ENCODE measurements around the gene DNM2.
A peak's percentile ranks its signal among the peaks of the same experiment; 100 is the strongest.

DNM2 gene

DNA sequence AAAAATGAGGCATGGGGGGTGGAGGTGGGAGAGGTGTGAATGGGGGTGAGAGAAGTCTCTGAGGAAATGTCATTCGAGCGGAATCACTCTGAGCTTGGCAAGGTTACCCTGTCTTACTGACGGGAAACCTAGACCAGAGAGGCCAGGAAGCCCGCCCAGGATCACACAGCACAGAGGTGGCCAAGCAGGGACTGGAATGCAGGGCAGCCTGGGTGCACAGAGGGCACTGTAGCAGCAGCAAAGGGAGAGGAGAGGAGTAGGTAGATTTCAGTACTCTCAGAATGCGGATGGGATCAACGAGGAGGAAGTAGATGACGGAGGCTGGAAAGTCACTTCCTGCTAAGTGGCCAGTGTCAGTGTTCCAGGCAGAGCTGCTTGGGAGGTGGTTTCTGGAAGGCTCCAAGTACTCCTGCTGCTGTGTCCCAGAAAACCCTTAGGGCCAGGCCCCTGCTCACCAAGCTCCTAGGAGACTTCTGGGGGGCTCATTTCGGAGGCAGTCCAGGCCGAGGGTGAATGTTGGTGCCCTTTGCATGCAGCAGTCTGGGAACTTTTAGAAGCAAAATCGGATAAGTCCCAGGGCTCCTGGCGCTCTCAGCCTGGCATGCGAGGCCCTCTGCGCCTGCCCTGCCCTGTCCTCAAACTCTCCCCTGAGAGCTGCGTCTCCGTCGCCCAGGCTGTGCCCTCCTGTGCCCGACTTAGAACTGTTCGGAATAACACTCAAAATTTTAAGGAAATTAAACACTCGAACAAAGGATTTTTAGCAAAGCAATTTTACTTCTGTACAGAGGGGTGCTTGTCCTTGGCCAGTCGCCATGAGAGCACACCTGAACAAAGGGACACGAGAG, 33.5 kb downstream of the DNM2 start:
- TF ChIP-seq SPI1 (IDR thresholded peaks at IDR 0.05; ENCODE audit: borderline replicate concordance, low read depth) (peak; percentile 46; the same call in 1 of the 2 replicates), GABPA (IDR thresholded peaks at IDR 0.05; ENCODE audit: low read depth) (no peak)
- H3K4me3 ChIP-seq (replicated peaks; ENCODE audit: insufficient read depth, low read length) = no peak overlapping the region
- DNase-seq (ENCODE audit: low read depth in 1 of 2, low spot score in 1 of 2) = peak; percentile 61 to 74
- peak overlapping the region; percentile 51 for H3K27ac ChIP-seq (replicated peaks)
- no peaks in the 10 kb centered on the region for H3K27me3 ChIP-seq (ENCODE audit: insufficient read depth, poor library complexity, severe bottlenecking)

DNA sequence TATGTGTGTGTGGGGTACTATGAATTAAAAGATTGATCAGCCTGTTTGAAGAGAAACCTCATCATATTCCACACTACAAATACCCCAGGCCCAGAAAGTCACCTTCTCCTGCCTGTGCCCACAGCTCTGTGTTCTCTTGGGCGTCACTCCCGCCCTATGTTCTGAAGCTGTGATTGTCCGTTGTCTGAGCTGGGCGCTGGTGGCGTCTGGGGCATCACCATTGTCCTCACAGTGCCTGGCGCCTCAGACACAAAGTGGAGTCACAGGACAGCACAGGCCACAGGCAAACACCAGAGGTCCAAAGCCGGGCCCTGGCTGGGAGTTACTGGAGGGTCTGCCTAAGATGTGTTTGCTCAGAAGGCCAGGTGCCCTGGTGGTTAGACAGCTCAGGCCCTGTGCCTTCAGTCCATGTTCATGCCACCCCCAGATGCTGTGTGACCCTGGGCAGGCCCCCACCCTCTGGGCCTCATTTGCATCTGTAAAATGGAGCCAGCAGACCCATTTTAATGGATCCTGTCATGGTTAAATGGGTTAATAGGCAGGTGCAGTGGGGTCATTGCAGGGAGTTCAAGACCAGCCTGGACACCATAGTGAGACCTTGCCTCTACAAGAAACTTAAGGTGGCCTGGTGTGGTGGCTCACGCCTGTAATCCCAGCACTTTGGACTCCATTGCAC, 34.5 kb downstream of the DNM2 start:
- DNase-seq (ENCODE audit: low read depth in 1 of 2, low spot score in 1 of 2) = no peak
- TF ChIP-seq, protein P1, sequence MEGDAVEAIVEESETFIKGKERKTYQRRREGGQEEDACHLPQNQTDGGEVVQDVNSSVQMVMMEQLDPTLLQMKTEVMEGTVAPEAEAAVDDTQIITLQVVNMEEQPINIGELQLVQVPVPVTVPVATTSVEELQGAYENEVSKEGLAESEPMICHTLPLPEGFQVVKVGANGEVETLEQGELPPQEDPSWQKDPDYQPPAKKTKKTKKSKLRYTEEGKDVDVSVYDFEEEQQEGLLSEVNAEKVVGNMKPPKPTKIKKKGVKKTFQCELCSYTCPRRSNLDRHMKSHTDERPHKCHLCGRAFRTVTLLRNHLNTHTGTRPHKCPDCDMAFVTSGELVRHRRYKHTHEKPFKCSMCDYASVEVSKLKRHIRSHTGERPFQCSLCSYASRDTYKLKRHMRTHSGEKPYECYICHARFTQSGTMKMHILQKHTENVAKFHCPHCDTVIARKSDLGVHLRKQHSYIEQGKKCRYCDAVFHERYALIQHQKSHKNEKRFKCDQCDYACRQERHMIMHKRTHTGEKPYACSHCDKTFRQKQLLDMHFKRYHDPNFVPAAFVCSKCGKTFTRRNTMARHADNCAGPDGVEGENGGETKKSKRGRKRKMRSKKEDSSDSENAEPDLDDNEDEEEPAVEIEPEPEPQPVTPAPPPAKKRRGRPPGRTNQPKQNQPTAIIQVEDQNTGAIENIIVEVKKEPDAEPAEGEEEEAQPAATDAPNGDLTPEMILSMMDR (IDR thresholded peaks at IDR 0.05; ENCODE audit: insufficient read depth, low read length) = no peak
- TF ChIP-seq POLR2AphosphoS5 (IDR thresholded peaks at IDR 0.05; ENCODE audit: low read depth) = no peak
- TF ChIP-seq, protein P2, sequence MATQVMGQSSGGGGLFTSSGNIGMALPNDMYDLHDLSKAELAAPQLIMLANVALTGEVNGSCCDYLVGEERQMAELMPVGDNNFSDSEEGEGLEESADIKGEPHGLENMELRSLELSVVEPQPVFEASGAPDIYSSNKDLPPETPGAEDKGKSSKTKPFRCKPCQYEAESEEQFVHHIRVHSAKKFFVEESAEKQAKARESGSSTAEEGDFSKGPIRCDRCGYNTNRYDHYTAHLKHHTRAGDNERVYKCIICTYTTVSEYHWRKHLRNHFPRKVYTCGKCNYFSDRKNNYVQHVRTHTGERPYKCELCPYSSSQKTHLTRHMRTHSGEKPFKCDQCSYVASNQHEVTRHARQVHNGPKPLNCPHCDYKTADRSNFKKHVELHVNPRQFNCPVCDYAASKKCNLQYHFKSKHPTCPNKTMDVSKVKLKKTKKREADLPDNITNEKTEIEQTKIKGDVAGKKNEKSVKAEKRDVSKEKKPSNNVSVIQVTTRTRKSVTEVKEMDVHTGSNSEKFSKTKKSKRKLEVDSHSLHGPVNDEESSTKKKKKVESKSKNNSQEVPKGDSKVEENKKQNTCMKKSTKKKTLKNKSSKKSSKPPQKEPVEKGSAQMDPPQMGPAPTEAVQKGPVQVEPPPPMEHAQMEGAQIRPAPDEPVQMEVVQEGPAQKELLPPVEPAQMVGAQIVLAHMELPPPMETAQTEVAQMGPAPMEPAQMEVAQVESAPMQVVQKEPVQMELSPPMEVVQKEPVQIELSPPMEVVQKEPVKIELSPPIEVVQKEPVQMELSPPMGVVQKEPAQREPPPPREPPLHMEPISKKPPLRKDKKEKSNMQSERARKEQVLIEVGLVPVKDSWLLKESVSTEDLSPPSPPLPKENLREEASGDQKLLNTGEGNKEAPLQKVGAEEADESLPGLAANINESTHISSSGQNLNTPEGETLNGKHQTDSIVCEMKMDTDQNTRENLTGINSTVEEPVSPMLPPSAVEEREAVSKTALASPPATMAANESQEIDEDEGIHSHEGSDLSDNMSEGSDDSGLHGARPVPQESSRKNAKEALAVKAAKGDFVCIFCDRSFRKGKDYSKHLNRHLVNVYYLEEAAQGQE (IDR thresholded peaks at IDR 0.05; ENCODE audit: insufficient replicate concordance, low read depth) = no peak
- TF ChIP-seq SPI1 (IDR thresholded peaks at IDR 0.05; ENCODE audit: borderline replicate concordance, low read depth) = no peak
- TF ChIP-seq GABPA (IDR thresholded peaks at IDR 0.05; ENCODE audit: low read depth) = no peak
- H3K27ac ChIP-seq (replicated peaks) = no peak overlapping the region; the same call in 1 of the 2 replicates
- H3K27me3 ChIP-seq (ENCODE audit: insufficient read depth, poor library complexity, severe bottlenecking) = no peaks in the 10 kb centered on the region
- no peak overlapping the region for H3K4me3 ChIP-seq (replicated peaks; ENCODE audit: insufficient read depth, low read length)

DNA sequence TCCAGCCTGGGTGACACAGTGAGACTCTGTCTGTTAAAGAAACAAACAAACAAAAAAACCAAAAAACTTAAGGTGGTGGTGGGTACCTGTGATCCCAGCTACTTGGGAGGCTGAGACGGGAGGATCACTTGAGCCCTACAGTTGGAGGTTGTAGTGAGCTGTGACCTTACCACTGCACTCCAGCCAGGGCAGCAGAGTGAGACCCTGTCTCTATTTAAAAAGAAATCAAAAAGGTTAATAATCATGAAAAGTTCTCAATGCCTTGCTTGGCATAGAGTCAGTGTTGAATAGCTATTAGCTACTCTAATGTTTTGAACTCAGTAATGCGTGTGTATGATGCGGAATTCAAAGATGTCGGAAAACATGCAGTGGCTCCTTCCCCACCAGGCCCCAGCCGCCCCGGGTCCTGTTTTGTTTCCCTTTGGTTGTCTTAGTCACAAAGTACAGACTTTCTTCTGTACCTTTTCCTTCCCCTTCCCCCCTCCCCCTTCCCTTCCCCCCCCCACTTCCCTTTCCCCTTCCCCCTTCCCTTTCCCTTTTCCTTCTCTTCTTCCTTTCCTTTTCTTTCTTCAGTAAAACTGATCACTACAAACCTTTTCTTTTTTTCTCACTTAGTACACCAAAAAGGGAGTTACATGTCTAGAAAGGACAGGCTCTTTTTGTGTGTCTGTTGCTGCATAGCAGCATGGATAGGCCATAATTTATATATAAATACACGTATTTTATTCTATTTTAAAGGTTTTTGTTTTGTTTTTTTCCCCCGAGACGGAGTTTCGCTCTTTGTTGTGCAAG, 35.2 kb downstream of the DNM2 start:
- DNase-seq (ENCODE audit: low read depth in 1 of 2, low spot score in 1 of 2) = no peak
- no peaks in the 10 kb centered on the region for H3K27me3 ChIP-seq (ENCODE audit: insufficient read depth, poor library complexity, severe bottlenecking)
- TF ChIP-seq, protein P2 (IDR thresholded peaks at IDR 0.05; ENCODE audit: insufficient replicate concordance, low read depth) = no peak
- no peak for TF ChIP-seq GABPA (IDR thresholded peaks at IDR 0.05; ENCODE audit: low read depth)
- peak overlapping the region; percentile 27; the same call in 1 of the 2 replicates for H3K27ac ChIP-seq (replicated peaks)
- no peak overlapping the region for H3K4me3 ChIP-seq (replicated peaks; ENCODE audit: insufficient read depth, low read length)

DNA sequence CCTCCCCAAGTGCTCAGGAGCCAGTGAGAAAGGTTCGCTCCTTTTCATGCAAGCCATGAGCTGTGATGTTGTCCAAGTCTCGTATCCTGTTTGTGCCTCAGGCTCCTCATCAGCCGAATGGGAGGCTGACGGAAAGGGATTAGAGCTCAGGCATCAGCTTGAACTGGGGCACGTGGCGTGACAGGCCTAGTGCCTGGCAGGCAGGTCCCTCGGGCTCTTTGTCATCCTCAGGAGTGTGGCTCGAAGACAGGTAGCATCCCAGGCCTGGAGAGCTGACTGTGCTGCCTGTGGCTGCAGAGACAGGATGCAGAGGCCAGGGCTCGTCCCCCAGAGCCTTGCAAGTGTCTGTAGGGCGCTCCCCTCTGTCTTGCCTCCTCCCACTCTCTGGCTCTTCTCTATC, 38.5 kb downstream of the DNM2 start:
- no peak for TF ChIP-seq POLR2AphosphoS5 (IDR thresholded peaks at IDR 0.05; ENCODE audit: low read depth)
- TF ChIP-seq, protein P1 (IDR thresholded peaks at IDR 0.05; ENCODE audit: insufficient read depth, low read length) = no peak
- TF ChIP-seq, protein P2 (IDR thresholded peaks at IDR 0.05; ENCODE audit: insufficient replicate concordance, low read depth) = no peak
- no peak for TF ChIP-seq GABPA (IDR thresholded peaks at IDR 0.05; ENCODE audit: low read depth)
- TF ChIP-seq SPI1 (IDR thresholded peaks at IDR 0.05; ENCODE audit: borderline replicate concordance, low read depth) = no peak
- no peak for DNase-seq (ENCODE audit: low read depth in 1 of 2, low spot score in 1 of 2)
- Histone ChIP-seq H3K27me3 (ENCODE audit: insufficient read depth, poor library complexity, severe bottlenecking) (no peaks in the 10 kb centered on the region), H3K4me3 (replicated peaks; ENCODE audit: insufficient read depth, low read length) (no peak overlapping the region), H3K27ac (replicated peaks) (no peak overlapping the region)
